ENCODE results near the gene NIPAL4. TPM values are rescaled to one million over a fixed set of nuclear protein-coding genes. Genes with fewer than 3 reads are reported as not detected.

The NIPAL4 gene
- polyA plus RNA-seq, 1 donor from 2014 or later = not detected

Other genes with a start within 250 kb of the NIPAL4 start
- 59.7 and 65.1 TPM in 2 replicates for gene CYFIP2, start 194.1 kb upstream of the NIPAL4 start, polyA plus RNA-seq
- gene ADAM19, start 115.6 kb downstream of the NIPAL4 start, polyA plus RNA-seq = 9.9 and 14.0 TPM in 2 replicates
- gene SOX30, start 192.2 kb downstream of the NIPAL4 start, polyA plus RNA-seq = not detected in 2 replicates
- gene C5orf52, start 211.3 kb downstream of the NIPAL4 start, polyA plus RNA-seq = not detected in 2 replicates